GM12864 (cell line): ENCODE results near the gene ZSWIM3.
A peak's percentile ranks its signal among the peaks of the same experiment; 100 is the strongest.

Experiments
- DNase-seq: peaks from one replicate; pipeline ENCODE4 v3.0.0-alpha.2; 2011; ENCODE audit warnings: low read depth
- H3K4me3 ChIP-seq: 2 replicates; pipeline ENCODE4 v1.5.1; 2011; ENCODE audit warnings: mild to moderate bottlenecking, low read depth, low read length, control low read depth
- CTCF ChIP-seq: IDR thresholded peaks from 2 replicates; pipeline ENCODE4 v1.5.1; 2011; ENCODE audit warnings: low read depth, mild to moderate bottlenecking, moderate library complexity, low read length, control low read depth, inconsistent platforms; ENCODE audit errors: missing control alignments

Gene ZSWIM3

GRCh38 chr20:45848969-45849582 is 8.3 kb upstream of the ZSWIM3 start:
- no peak for DNase-seq
- TF ChIP-seq CTCF = no peak
- no peak overlapping the region for H3K4me3 ChIP-seq

- no peak overlapping the region for H3K4me3 ChIP-seq
- DNase-seq = no peak
- TF ChIP-seq CTCF = no peak
Observed at GRCh38 chr20:45850238-45850637, 7.2 kb upstream of the ZSWIM3 start.

- no peak for TF ChIP-seq CTCF
- no peak overlapping the region for H3K4me3 ChIP-seq
- DNase-seq = no peak
Observed at GRCh38 chr20:45850926-45851325, 6.5 kb upstream of the ZSWIM3 start.

- TF ChIP-seq CTCF = no peak
- DNase-seq = no peak
- H3K4me3 ChIP-seq = no peak overlapping the region
Observed at GRCh38 chr20:45851501-45851900, 5.9 kb upstream of the ZSWIM3 start.

GRCh38 chr20:45852326-45852725 is 5.1 kb upstream of the ZSWIM3 start:
- TF ChIP-seq CTCF = no peak
- no peak for DNase-seq
- H3K4me3 ChIP-seq = no peak overlapping the region

- H3K4me3 ChIP-seq = no peak overlapping the region
- DNase-seq = no peak
- no peak for TF ChIP-seq CTCF
Observed at GRCh38 chr20:45853484-45853883, 3.9 kb upstream of the ZSWIM3 start.

GRCh38 chr20:45857882-45858216 is 435 bp downstream of the ZSWIM3 start:
- no peak for TF ChIP-seq CTCF
- peak; percentile 15 for DNase-seq
- peak overlapping the region; percentile 97 for H3K4me3 ChIP-seq
